ENCODE measurements around the gene CEP112.

The CEP112 gene

DNA sequence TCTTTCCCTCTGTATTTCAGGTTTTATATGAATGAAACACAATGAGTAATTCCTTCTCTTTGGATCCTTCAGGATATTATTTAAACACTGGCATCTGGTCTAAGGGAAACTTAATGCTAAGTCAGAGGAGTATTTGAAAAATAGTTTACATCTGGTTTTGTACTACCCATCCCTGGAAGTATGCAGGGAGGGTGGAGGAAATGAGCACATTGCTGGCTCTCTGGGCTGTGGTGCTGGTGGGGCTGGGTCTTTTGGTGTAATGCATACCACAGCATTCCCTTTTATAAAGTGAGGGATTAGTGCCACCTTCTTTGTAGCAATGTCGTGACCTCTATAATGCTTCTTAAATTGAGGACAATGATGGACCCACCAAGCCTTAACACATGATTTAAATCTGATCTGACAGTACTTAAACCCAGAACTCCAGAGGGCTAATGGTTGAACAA, 525.0 kb downstream of the CEP112 start:
- DNase-seq, result no peak

DNA sequence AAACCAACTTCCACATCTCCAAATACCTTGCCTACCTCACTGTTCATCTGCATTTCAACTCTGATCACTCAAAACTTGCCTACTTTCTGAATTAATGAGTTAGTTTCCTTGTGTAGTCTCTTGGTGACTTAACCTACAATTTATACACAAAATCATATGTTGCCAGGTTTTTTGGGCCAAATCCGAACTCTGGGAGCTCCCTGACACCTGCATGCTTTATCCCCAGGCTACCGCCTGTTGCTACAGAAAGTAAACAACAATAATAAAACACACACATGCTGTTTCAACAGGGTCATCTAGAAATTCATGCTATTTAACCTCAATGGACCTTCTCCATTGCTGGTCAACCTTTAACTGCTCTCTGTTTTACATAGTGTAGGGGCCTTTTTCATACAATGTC, 526.0 kb downstream of the CEP112 start:
- no peak for DNase-seq

- no peak for DNase-seq
These were observed 527.2 kb downstream of the CEP112 start for GRCh38 chr17:65664696-65665095.

GRCh38 chr17:65664266-65664665, 527.7 kb downstream of the CEP112 start:
- DNase-seq, result no peak

DNA sequence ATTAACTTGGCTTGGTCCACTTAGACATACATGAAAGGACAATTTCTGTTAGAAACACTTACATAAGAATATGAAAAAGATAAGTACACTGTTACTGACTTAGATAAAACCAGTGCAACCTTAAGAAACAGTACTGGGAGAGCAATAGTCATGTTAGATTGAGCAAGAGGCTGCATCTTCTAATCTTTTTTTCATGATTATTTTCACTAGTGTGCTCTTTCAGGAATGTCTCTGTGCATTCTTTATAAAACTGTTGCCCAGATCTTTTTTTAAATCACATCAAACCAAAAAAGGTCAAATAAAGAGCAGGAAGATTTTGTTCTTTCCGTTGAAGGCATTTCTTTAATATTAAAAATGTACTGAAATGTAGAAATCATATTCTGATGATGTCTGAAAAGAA, 529.7 kb downstream of the CEP112 start:
- no peak for DNase-seq

GRCh38 chr17:65660947-65661346, 531.0 kb downstream of the CEP112 start:
- DNase-seq, result no peak

DNA sequence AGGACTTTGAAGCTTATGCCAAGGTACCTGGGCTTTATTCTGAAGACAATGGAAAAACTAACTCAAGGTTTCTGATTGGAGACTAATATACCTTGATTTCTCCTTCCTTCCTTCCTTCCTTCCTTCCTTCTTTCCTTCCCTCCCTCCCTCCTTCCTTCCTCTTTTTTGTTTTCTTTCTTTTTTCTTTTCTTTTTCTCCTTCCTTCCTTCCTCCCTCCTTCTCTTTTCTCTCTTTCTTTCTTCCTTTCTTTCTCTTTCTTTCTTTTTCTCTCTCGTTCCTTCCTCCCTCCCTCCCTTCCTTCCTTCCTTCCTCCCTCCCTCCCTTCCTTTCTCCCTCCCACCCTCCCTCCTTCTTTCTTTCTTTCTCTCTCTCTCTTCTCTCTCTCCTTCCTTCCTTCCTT, 531.9 kb downstream of the CEP112 start:
- DNase-seq, result no peak

GRCh38 chr17:65659512-65659911, 532.4 kb downstream of the CEP112 start:
- no peak for DNase-seq

GRCh38 chr17:65657251-65657828, 534.6 kb downstream of the CEP112 start:
- DNase-seq, result no peak

- peak; percentile 25 to 32 for DNase-seq
These were observed 535.3 kb downstream of the CEP112 start for GRCh38 chr17:65656390-65657250.

GRCh38 chr17:65655706-65656105, 536.2 kb downstream of the CEP112 start:
- no peak for DNase-seq

DNA sequence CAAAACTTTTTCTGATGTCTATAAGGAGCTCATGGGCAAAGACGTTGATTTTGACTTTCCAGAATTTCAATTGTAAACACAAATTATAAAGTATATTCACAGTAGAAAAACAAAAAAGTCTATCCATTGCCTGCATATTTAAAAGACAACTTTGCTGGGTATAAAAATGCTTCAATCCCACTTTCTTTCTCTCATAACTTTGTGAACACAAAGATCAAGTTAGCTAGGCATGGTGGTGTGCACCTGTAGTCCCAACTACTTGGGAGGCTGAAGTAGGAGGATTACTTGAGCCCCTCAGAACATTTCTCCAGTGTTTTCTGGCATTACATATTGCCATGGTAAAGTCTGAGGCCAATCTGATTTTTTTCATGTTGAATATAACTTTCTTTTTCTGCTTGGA, 547.4 kb downstream of the CEP112 start:
- no peak for DNase-seq

GRCh38 chr17:65638221-65638975, 553.5 kb downstream of the CEP112 start:
- no peak for DNase-seq

GRCh38 chr17:65637786-65638185, 554.1 kb downstream of the CEP112 start:
- no peak for DNase-seq

GRCh38 chr17:65634533-65634932, 557.4 kb downstream of the CEP112 start:
- DNase-seq, result no peak

DNA sequence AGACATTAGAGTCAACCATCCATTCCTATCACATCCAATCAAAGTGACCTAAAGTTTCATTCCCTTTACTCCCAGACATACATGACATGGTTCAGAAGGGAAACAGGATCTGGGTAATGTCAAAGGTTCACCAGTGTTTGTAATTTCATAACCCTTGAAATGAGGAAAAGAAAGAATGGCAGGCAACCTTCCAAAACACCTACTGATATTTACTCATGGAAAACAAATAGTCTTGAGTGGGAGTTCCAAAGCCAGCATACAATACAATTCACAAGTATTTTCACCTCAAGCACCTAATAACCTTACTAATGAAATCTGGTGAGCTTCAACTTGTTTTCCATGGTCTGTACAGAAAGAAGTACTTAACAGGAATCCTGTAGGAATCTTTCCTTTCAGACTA, 557.9 kb downstream of the CEP112 start:
- DNase-seq, result no peak

DNA sequence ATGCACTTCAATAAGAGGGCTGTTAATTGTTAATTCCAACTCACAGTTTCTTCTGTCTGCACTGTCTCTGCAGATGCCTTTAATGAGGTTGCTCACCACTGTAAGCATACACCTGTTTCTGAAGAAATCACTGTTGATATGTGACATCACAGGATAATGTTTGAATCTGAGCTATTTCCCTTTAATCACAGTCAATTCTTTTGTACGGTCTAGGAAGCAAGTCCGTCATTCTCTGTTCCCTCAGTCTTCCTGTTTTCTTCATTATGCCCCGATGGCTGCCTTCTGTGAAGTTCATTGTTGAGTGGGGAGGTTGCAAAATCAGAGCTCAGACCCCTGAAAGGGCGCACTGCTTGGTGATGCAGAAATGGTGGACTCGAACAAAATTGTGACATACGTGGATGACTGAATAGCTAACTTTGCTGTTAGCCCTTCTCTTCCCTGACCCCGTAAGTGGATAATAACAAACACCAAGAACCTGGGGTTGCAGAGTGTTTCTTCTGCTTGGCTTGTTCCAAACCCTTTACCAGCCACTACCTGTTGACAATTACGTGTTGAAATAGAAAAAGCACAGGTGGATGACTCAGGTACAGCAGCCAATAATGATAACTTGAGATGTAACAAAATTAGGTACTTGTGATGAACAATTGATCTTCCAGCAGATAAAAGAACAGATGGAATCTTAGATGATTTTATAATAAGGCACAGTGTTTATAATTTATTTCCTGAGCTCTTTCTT, 558.6 kb downstream of the CEP112 start:
- no peak for DNase-seq

GRCh38 chr17:65630502-65630901, 561.4 kb downstream of the CEP112 start:
- no peak for DNase-seq

DNA sequence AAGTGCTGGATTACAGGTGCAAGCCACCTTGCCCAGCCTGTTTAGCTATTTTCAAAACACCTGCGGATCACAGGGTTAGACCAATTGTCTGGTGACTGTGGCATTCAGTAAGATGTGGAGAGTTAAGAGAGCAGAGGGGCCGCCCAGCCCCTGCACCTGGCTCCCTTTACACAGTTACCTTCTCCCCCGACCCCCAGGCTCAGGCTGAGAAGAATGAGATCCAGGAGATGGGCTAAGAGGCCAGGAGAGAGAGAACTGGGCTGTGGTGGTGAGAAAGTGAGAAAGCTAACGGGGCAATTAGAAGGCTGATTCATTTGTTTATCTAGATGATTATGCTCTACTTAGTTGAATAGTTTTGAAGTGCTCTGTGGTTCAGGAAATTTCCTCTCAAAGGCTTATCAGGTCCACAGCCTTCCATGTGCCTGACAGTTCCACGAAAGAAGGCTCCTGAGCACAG, 562.7 kb downstream of the CEP112 start:
- no peak for DNase-seq

DNA sequence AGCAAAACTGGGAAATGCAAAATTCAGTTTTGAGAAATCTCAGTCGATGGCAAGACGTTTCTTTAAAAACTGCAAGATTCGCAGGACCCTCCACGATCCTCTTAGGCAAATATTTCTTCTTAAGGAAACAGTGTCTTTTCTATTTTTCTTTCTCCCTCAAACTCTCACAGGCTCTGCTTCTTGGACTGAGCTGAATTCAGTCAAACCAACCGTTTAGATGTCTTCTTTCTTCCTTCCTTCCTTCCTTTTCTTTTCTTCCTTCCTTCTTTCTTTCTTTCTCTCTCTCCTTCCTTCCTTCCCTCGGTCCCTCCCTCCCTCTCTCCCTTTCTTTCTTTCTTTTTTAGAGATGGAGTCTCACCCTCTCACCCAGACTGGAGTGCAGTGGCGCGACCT, 563.3 kb downstream of the CEP112 start:
- no peak for DNase-seq

DNA sequence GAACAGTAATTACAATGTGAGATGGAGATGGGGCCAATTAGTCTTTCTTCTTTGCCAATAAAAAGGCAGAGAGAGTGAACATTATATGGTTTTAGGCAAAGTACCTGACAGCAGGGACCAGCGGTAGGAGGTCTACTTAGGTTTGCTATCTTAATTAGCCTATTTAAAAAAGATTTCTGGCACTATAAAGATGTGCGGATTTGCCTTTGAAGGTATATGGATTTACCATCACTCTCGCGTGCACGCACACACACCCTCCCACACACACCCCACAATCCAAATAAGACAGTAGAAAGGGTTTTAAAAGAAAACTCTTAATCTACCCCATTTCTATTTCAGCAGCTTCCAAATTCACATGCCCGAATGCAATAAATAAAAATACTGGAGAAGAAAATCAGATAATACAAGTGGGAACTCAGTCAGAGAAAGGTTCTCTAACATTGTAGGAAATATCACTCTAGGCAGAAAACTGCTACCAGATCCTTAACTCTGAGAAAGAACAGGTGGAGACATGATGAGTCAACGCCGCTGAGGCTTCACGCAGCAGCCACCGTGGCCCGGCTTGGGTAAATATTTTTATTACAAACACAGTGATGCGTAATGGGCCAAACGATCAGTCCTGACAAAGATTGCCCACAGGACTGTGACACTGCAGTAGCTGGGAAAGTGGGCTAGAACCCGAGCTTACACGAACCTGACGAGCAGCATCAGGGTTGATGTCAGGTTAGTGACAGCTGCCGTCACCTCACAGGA, 563.9 kb downstream of the CEP112 start:
- DNase-seq, result no peak

DNA sequence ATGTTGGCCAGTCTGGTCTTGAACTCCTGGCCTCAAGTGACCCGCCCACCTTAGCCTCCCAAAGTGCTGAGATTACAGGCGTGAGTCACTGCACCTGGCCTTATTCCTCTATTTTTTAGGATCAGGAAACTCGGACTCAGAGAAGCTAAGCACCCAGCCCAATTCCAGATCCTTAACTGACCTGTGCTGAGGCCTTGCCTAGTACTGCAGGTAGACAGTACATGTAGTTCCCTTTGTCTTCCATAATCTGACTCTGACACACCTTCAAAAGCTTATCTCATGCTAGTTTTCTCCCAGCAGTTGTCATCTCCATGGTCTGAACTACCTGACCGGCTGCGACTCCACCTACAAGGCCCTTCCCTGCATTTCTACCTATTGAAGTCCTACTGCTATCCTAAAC, 564.8 kb downstream of the CEP112 start:
- DNase-seq, result no peak

Data from stimulated activated CD4-positive, alpha-beta T cell treated with anti-CD3 and anti-CD28 coated beads, Interleukin-2, amount 100 ng/mL, for 48 hours (primary cell).